IPS DF 4.7 (cell line): Measurements from ENCODE around the gene MACF1.

Experiments used
- DNase-seq: peaks from one replicate; pipeline ENCODE4 v3.0.0-alpha.2; 2013; ENCODE audit warnings: low spot score; ENCODE audit errors: extremely low read depth

MACF1 gene

DNA sequence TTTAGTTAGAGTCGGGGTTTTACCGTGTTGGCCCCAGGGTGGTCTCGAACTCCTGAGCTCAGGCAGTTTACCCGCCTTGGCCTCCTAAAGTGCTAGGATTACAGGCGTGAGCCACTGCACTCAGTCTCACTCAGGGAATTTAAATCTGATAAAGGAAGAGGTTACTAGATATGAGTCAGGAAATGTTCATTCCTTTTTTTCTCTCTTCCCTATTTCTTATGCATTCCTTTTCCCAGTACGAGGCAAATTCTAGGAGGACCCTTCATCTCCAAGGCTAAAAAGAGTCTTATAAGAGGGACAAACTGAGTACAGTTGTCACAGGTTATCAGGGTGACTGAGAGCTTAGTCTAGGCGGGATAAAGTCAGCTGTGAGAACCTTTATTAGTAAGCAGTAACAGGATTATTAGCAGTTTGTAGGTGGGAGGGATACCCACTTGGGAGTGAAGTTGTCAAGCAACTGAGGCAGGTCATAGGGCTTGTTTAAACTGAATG is 9.1 kb downstream of the MACF1 start:
- DNase-seq, result no peak

DNA sequence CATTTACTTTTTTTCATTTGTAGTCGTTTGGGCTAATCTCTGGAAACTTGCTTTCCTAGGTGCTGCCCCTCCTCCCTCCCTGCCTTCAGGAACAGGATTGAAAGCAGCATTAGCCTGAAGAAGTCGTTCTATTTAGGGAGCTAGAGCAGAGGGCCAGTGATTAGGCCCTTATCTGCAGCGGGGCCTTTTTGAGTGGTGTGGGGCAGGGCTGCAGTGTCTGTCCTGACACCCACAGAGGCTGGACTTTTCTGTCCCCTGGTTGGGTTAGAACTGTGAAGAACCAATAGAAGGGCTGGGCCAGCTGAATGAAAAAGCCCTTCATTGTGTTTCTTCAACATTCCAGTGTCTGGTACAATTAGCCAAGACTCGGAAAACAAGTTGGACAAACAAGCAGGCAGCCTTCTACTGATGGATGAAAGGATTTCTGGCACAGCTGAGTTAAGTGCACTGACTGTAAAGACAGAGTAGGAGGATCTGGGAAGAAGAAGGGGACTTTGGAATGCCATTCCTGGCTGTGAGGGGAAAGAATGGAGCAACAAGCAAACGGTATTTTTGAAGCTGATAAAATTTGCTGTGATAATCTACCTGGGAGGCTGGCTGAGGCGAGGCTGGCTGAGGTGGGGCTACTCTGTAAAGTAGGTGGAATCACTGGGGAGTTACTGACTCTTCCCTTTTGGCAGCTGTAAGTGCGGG is 9.7 kb downstream of the MACF1 start:
- DNase-seq, result no peak

DNA sequence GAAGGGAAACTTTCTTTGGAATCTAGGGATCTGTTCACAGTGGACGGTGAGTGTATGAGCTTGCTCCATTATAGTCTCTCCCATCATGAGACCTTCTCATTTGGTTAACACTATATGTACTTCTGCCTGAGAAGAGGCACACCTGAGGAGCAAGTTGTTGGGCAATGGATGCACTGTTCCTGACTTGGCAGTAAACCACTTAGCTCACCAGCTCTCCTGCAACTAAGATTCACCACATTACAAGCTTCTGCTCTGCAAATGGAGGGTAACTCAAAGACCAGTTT is 10.2 kb downstream of the MACF1 start:
- no peak for DNase-seq

DNA sequence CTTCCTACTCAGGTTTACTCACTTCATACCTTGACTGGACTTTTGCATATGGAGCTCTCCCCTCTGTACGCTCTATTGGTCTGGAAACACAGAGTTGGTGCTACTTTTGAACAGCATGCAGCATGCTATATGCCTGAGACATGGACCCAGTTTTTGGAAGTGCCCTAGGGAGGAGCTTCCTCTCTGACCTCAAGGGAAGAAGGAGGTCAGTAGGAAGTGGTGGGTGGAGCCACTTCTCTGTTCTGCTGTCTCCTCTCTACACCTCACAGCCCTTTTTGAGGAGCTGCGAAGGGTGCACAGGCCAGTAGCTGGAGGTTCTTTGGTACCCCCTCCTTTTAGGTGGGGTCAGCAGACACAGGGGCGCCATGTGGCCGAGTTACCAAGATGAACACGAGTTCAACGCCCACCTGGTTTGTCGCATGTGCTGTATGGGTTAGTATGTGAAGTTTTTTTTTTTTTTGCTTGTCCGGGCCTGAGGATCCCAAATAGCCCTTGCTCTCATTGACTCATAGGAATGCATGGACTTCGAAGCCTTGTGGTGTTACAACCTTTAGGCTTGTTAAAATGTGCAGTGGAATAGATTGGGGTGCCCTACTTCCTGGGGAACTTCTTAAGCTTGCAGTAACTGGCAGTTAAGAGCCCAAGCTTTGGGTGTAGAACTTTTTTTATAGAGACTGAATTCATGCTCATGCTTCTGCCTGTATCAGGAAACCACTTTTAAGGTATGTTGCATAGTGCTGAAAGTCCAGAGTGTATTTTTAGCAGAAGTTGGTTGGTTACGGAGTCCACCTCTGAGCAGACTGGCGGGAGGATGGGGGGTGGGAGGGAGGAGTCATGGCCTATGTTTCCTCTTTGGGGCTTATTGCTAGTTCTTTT is 10.7 kb downstream of the MACF1 start:
- no peak for DNase-seq

GRCh38 chr1:39216771-39217170 is 12.3 kb downstream of the MACF1 start:
- DNase-seq, result no peak

- no peak for DNase-seq
These were observed 16.7 kb downstream of the MACF1 start for GRCh38 chr1:39220891-39221870.

DNA sequence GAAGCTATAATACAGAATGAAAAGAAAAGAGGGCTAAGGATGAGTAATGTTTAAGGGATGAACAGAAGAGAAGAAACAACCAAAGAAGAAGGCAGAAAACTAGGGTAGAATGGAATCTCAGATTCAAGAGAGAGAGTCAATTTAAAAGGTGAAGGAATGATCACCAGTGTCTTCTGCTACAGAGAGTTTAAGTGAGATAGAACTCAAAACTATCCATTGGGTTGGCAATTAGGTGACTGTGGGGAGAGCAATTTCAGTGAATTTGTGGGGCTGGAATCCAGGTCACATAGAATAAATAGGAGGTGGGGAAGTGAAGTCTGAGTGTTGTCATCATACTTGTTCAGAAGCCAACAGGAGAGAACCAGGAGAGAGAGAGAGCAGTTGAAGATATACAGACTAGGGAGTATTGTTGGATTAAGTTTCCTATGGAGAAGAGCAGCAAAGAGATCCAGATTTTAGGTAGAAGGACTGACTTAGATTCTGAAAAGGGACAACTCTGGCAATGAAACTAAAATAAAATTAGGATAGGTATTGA is 19.9 kb downstream of the MACF1 start:
- no peak for DNase-seq

- no peak for DNase-seq
These were observed 22.3 kb downstream of the MACF1 start for GRCh38 chr1:39226836-39227235.

DNA sequence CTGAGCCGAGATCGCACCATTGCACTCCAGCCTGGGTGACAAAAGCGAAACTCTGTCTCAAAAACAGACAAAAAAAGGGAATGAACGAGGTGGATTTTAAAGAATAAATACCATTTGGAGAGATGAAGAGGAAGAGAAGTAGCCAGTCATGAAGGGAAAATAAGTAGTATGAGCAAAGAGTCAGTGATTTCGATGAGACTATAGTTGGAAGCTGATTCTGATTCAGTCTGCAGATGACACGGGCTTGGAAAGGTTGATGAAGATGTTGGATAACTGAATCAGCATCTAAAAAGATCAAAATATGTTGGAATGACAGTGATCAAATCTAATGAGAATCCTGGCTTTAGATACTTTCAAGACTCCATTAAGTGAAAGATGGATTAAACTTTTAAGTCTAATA is 23.8 kb downstream of the MACF1 start:
- no peak for DNase-seq

- DNase-seq, result no peak
These were observed 25.0 kb downstream of the MACF1 start for GRCh38 chr1:39229504-39229903.

DNA sequence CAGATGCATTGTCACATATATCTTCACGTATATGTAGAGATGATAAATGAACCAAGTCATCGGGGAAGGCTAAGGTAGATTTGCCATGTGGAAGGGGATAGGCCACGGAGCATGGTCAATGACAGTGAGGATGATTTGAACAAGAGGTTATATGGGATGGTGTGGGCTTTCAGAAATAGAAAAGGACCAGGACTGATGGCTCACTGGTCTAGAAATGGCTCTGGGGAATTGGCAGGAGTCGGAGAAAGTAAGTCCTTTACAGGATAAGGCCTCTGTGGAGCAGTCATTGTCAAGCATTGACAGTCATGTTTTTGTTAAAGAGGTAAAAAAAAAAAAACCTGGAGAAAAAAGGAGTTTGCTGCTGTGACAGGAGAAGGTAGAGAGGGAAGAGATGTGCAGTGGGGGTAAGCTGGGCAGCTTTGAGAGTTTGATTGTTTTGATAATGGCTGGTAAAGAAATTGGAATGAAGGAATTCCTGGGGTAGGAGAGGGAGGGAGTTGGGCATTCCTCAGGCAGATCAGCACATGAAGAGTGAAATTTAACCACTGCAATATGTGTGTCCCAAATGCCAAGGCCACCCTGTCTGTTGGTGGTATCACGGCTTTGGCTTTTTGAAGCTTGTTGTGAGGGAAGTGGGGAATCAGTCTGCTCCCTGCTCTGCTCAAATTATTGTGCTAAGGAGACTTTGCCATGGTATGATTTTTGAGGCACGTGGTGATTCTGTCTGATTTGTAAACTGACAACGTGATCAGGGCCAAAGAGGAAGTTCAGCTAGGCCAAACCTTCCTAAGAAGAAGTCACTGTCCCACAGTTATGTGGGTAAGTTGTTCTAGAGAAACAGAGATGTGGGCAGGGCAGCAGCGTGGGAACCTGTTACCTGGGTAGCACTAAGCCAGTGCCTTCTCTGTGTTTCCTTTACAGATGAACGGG is 26.0 kb downstream of the MACF1 start:
- DNase-seq, result peak; percentile 28

DNA sequence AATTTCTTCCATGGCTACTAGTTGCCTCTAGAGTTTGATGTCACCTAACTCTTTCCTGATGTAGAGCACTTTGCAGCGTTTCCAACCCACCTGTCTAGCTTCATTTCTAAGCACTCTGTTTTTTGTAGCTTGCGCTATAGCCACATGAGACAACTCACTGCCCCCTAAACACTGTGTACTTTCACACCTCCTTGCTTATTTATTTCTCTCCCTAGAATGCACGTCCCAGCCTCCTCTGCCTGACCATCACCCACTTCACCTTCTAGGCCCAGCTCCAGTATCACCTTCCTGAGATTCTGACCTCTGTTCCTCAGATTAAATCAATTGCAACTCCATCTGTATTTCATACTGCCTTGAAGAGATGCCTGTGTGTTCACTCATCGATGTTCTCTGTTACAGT is 32.5 kb downstream of the MACF1 start:
- DNase-seq, result no peak

DNA sequence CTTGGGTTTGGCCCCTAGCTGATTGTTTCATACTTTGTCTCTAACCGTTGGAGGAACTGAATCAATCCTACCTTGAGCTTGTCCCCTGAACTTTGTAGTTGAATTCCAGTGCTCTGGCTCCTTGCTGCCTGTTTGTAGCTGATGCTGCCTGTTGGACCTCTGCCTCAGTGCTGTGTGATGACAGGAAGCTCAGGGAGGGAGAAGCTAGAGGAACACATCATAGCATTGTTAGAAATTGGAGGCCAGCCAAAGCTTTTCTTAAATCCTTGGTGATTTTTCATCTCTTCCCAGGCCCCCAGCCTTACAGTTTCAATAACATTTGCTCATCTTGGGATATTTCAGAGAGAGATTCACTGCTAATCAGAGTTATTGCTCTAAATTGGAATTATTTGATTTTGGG is 34.0 kb downstream of the MACF1 start:
- no peak for DNase-seq

- DNase-seq, result no peak
These were observed 35.5 kb downstream of the MACF1 start for GRCh38 chr1:39239968-39240367.

GRCh38 chr1:39243302-39243701 is 38.8 kb downstream of the MACF1 start:
- no peak for DNase-seq

GRCh38 chr1:39250460-39251240 is 46.2 kb downstream of the MACF1 start:
- DNase-seq, result no peak

GRCh38 chr1:39255222-39255621 is 50.7 kb downstream of the MACF1 start:
- no peak for DNase-seq

DNA sequence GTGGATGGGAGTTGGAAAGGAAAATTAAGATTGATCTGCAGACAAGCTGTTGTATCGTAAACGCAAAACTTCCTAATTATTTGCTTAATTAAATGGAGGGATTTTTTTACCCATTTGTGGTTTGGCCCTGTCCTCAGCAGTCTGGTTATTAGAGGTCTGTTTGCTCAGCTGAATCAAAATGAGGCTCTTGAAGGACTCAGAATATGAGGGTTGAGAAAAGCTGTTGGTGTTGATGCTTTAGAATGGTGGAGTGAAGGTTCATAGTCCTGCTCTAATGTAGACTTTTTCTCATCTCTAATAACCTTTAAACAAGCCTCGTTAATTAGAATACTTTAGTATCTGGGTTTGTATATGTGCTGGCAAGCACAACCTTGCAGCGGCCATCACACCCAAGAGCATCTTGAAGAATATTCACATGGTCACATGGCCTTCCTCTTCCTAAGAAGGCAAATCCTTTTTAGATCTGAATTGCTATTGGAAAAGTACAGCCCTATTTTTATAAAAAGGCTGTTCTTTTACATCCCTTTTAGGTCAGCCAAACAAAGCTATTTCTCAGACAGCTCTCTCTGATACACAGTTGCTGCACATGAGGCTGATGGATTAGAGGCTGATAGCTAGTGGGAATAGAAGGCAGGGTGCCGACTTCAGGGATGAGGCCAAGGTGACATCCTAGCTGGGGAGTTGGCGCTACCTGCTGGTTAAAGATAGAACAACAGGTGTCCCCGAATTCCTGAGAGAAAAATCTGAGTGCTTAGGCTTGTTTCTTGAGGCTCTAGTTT is 53.8 kb downstream of the MACF1 start:
- peak; percentile 53 for DNase-seq

DNA sequence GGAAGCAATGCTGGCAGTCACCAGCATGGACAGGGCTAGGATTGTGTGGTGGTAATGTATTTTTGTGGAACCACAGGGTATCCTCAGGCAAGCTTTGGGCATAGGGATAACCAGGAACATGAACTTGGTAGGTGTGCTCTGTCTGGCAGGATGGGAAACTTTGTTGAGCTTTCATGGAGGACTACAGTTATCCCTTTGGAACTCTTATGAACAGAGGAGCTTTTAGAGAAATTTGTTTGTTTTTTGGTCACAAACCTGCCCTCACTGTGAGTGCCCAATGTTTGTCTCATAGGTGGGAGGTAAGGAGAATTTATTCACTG is 54.4 kb downstream of the MACF1 start:
- DNase-seq, result no peak
